AG04450 (cell line): Measurements from ENCODE around the gene MIDN. TPM values are rescaled to one million over a fixed set of nuclear protein-coding genes. Genes with fewer than 3 reads are reported as not detected.
A peak's percentile ranks its signal among the peaks of the same experiment; 100 is the strongest.
"Not testable (repeated sequence)": the region's sequence is repeated elsewhere in the genome, so short reads cannot be mapped to it uniquely, and the experiment has no call there.

Experiments
- CTCF ChIA-PET: fragments of 300-600, 350-600 bp; formaldehyde crosslinking; extraction: SDS; loops from one replicate; lab custom pipeline; 2022; ENCODE audit warnings: antibody characterized with exemption, inconsistent platforms; lab: Charles Lee
- POLR2A ChIA-PET: fragments of 350-600 bp; formaldehyde crosslinking; extraction: SDS; loops from one replicate; lab custom pipeline; 2021; ENCODE audit warnings: antibody characterized with exemption, inconsistent platforms; lab: Yijun Ruan, JAX
- DNase-seq: peaks from one replicate; pipeline ENCODE4 v3.0.0-alpha.2; 2011; ENCODE audit warnings: low read depth, low spot score
- H3K27ac ChIP-seq: one replicate; pipeline ENCODE4 v1.5.1; 2012; ENCODE audit warnings: low read depth, low read length, control low read depth
- H3K27me3 ChIP-seq: one replicate; pipeline ENCODE4 v1.6.0; 2012; ENCODE audit warnings: low read length; ENCODE audit not compliant: control insufficient read depth, insufficient read depth
- H3K4me3 ChIP-seq: 2 replicates; pipeline ENCODE4 v1.5.1; 2011; ENCODE audit warnings: mild to moderate bottlenecking, low read depth, low read length, control low read depth
- H3K9me3 ChIP-seq: 2 replicates; pipeline ENCODE4 v1.5.1; 2012; ENCODE audit warnings: low read length; ENCODE audit not compliant: control insufficient read depth, insufficient read depth
- CTCF ChIP-seq: IDR thresholded peaks from 2 replicates; pipeline ENCODE4 v1.5.1; 2011; ENCODE audit warnings: low read depth, low read length, control low read depth, inconsistent platforms
- polyA plus RNA-seq: library from polyadenylated mRNA; depleted of rRNA; stranded (reverse); fragments of >200 nt; gene quantifications from 2 replicates; pipeline ENCODE4 v1.2.3, GENCODE V29; 2011

MIDN gene
- polyA plus RNA-seq, 1 experiment: 6.6 TPM

DNA sequence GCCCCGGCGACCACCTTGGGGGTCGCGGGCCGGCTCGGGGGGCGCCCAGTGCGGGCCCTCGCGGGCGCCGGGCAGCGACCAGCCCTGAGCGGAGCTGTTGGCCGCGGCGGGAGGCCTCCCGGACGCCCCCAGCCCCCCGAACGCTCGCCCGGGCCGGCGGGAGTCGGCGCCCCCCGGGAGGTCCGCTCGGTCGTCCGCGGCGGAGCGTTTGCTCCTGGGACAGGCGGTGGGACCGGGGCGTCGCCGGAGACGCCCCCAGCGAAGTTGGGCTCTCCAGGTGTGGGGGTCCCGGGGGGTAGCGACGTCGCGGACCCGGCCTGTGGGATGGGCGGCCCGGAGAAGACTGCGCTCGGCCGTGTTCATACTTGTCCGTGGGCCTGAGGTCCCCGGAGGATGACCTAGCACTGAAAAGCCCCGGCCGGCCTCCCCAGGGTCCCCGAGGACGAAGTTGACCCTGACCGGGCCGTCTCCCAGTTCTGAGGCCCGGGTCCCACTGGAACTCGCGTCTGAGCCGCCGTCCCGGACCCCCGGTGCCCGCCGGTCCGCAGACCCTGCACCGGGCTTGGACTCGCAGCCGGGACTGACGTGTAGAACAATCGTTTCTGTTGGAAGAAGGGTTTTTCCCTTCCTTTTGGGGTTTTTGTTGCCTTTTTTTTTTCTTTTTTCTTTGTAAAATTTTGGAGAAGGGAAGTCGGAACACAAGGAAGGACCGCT is 42.1 kb upstream of the MIDN start:
- Histone ChIP-seq H3K4me3 (peak overlapping the region; percentile 76), H3K9me3 (no peaks in the 10 kb centered on the region; the same call in 1 of the 2 replicates), H3K27me3 (no peaks in the 10 kb centered on the region), H3K27ac (peak overlapping the region; percentile 57)
- ChIA-PET POLR2A (interaction anchor here (0.8 kb wide), 1 partner anchor 327 kb away, joined by 3 read pairs; no protein-coding TSS in a partner anchor), CTCF (no interaction called here)
- DNase-seq: no peak
- no peak for TF ChIP-seq CTCF

DNA sequence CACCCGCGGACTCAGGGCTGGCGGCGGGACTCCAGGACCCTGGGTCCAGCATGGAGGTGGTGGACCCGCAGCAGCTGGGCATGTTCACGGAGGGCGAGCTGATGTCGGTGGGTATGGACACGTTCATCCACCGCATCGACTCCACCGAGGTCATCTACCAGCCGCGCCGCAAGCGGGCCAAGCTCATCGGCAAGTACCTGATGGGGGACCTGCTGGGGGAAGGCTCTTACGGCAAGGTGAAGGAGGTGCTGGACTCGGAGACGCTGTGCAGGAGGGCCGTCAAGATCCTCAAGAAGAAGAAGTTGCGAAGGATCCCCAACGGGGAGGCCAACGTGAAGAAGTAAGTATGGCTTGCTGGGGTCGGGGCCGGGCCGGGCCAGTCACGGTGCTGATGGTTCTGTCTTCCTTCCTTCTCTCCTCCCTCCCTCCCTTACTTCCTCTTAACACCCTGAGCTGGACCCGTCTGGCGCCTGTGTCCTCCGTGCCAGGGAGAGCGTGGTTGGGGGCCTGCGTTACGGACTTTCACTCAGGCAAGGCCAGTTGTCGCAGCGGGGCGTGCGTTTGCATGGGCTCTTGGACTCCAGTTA is 41.4 kb upstream of the MIDN start:
- no peak; the same call in 1 of the 2 replicates for TF ChIP-seq CTCF
- Histone ChIP-seq H3K4me3 (peak overlapping the region; percentile 76), H3K9me3 (no peaks in the 10 kb centered on the region; the same call in 1 of the 2 replicates), H3K27me3 (no peaks in the 10 kb centered on the region), H3K27ac (peak overlapping the region; percentile 57)
- POLR2A ChIA-PET: interaction anchor here (0.8 kb wide), 1 partner anchor 328 kb away, joined by 3 read pairs; no protein-coding TSS in a partner anchor
- DNase-seq: no peak
- CTCF ChIA-PET: no interaction called here

DNA sequence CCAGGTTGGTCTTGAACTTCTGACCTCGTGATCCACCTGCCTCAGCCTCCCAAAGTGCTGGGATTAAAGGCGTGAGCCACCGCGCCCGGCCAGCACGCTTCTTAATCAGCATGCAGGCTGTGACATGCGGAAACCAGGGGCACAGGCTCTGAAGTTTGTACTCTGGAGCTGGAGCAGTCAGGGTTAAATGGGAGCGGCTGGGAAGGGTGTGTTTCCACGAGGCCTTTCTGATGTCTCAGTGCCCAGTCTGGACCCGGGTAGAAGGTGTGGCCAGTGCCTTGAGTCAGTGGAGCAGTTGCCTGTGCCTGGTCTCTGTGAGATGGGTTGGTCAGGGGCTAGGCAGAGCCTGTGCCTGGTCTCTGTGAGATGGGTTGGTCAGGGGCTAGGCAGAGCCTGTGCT is 39.6 kb upstream of the MIDN start:
- H3K27ac ChIP-seq, H3K4me3 ChIP-seq, H3K9me3 ChIP-seq, DNase-seq, CTCF ChIA-PET, H3K27me3 ChIP-seq: not testable (repeated sequence)
- POLR2A ChIA-PET: interaction anchor here (0.7 kb wide), 2 partner anchors 14 to 245 kb away, joined by 4 to 5 read pairs; no protein-coding TSS in a partner anchor

- POLR2A ChIA-PET: interaction anchor here (0.5 kb wide), 1 partner anchor 30 kb away, joined by 6 read pairs; no protein-coding TSS in a partner anchor
- CTCF ChIA-PET: no interaction called here
- H3K4me3 ChIP-seq: no peak overlapping the region
- no peaks in the 10 kb centered on the region for H3K27me3 ChIP-seq
- no peaks in the 10 kb centered on the region; the same call in 1 of the 2 replicates for H3K9me3 ChIP-seq
- DNase-seq: no peak
- no peak for TF ChIP-seq CTCF
- no peak overlapping the region for H3K27ac ChIP-seq
These were observed 38.2 kb upstream of the MIDN start for GRCh38 chr19:1210227-1210538.

DNA sequence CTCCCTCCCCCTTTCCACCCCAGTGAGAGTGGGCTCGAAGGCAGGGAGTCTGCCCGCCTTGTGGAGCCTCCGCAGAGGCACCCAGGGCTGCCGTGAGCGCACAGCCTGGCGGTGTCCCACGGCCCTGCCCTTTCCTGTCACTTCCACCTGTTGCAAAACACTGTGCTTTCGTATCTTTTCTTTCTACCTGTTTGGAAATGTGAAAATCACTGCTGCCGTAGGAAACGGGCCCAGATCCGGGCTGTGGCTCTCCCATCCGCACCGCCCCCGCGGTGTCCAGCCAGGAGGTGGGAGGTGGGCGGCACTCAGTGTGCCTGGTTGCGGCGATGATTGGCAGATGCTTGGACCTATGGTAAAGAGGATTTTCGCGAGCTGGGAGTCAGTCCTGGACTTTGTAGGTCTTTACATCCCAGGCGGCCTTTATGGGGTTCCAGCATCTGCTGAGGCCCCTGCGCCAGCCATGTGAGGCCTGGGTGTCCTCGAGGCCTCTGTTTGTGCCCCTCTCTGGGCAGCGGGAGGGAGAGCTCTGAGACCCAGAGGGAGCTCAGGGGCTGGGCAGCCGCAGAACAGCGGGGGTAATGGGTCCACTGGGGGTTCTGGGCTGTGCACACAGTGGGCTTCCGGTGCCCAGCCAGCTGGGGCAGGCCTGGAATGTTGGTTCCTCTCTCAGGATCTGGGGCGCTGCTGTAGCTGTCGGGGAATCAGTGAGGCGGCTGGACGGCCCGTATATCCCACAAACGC is 36.7 kb upstream of the MIDN start:
- H3K4me3 ChIP-seq: no peak overlapping the region
- TF ChIP-seq CTCF: no peak
- H3K27ac ChIP-seq: no peak overlapping the region
- H3K9me3 ChIP-seq: no peaks in the 10 kb centered on the region; the same call in 1 of the 2 replicates
- ChIA-PET POLR2A (no interaction called here), CTCF (interaction anchor here (0.8 to 1.4 kb wide), 2 partner anchors 17 to 33 kb away, joined by 3 to 4 read pairs; no protein-coding TSS in a partner anchor)
- DNase-seq: no peak
- H3K27me3 ChIP-seq: no peaks in the 10 kb centered on the region
